Activated T-helper 1 cell treated with anti-CD3 and anti-CD28 coated beads, Interleukin-12 subunit alpha, Interleukin-12 subunit beta, Interleukin-2, Interleukin-4 antibody, amounts not matched to agents 30 ng/mL and 10 ng/mL and 1 ng/mL, durations not matched to agents 14 hours and 24 hours and 36 hours (primary cell): Measurements from ENCODE around the gene NKD1. TPM values are rescaled to one million over a fixed set of nuclear protein-coding genes. Genes with fewer than 3 reads are reported as not detected.

Experiments
- DNase-seq: peaks from one replicate; pipeline ENCODE4 v3.0.0; 2021; ENCODE audit warnings: low spot score
- H3K27ac Mint-ChIP-seq: one replicate; pipeline ENCODE4 v1.8.0; 2021; ENCODE audit warnings: mild to moderate bottlenecking, mixed read lengths
- H3K27me3 Mint-ChIP-seq: one replicate; pipeline ENCODE4 v1.8.0; 2022; ENCODE audit warnings: mild to moderate bottlenecking, moderate library complexity, mixed read lengths; ENCODE audit not compliant: insufficient read depth
- H3K36me3 Mint-ChIP-seq: one replicate; pipeline ENCODE4 v1.8.0; 2021; ENCODE audit warnings: low read depth, mixed read lengths
- H3K4me1 Mint-ChIP-seq: one replicate; pipeline ENCODE4 v1.8.0; 2021; ENCODE audit warnings: low read depth, mixed read lengths
- H3K4me3 Mint-ChIP-seq: one replicate; pipeline ENCODE4 v1.8.0; 2021; ENCODE audit warnings: mild to moderate bottlenecking, moderate library complexity, mixed read lengths
- H3K9me3 Mint-ChIP-seq: one replicate; pipeline ENCODE4 v1.8.0; 2021; ENCODE audit warnings: mixed read lengths
- intact Hi-C: fragments of 100-400 bp; cut with micrococcal nuclease; formaldehyde crosslinking; loops from one replicate; pipeline ENCODE4 v1.15.1; 2024
- total RNA-seq: library from RNA; stranded (reverse); gene quantifications from 2 replicates; pipeline ENCODE4 v1.2.3, GENCODE V29; 2022

NKD1 gene
- total RNA-seq, 1 donor from 2014 or later = 1.1 TPM

DNA sequence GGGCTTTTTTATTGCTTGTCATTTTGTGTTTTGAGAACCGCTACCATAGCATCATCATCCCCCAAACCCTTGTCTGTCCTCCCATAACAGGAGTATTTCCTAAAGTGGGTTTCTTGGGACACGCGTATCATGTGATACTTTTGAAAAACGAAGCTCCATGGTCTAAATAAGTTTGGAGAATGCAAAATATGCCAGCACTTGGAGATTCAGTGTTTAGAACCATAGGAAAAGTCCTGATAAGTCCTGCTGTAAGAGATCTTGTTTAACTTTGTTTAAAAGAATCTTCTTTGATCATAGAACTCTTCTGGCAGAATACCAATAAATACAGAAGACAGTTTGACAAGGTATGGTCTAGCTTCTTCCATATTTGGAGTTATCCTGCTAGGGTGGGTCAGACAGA lies 59.3 kb downstream of the NKD1 start:
- Mint-ChIP-seq H3K27me3 (no peaks in the 10 kb centered on the region), H3K27ac (no peak overlapping the region), H3K4me1 (peaks cover 16% of the 10 kb centered on the region), H3K36me3 (no peaks in the 10 kb centered on the region), H3K4me3 (no peak overlapping the region), H3K9me3 (no peaks in the 10 kb centered on the region)
- intact Hi-C loops = no loop called here
- DNase-seq = no peak

DNA sequence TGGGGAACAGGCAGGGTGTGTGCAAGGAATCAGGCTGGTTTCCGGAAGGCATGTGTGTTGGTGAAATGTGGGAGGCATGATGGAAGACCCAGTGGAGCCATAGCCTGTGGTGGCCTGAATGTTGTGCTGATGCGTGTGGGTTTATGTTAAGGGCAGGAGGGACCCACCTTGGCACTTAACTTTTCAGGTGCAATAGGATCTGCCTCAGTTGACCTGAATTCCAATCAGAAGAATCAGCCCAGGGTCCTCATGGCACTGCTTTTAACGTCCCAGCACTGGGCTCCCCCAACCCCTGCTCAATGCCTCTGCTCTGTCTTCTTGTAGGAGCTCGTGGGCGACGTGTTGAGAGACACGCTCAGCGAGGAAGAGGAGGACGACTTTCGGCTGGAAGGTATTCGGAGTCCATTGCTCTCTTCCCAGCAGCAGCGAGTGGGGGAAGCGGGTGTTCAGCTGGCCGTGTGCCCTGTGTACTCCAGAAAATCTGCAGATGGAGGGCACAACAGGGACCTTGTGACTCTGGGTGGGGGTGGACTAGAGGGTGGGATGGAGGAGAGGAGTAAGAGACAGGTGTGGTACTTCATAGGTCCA lies 59.9 kb downstream of the NKD1 start:
- Mint-ChIP-seq H3K27me3 (no peaks in the 10 kb centered on the region), H3K4me3 (no peak overlapping the region), H3K27ac (no peak overlapping the region), H3K36me3 (no peaks in the 10 kb centered on the region), H3K9me3 (no peaks in the 10 kb centered on the region), H3K4me1 (peaks cover 9% of the 10 kb centered on the region)
- intact Hi-C loops = no loop called here
- DNase-seq = no peak

DNA sequence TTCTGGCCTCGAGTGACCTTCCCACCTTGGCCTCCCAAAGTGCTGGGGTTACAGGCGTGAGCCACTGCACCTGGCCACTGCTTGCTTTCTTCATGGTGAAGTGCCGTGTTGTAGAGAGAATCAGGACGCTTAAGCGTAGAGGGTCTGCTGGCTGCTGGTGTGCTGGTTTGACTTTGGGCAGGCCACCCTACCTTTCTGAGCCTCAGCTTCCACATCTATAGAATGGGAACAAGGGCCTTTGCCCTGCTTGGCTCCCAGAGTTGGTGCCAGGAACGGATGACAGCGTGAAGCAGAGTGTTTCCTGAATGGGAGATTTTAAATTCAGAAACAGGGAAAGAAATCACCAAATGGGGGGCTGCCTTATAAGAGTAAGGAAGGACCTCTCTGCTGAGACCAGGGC lies 60.9 kb downstream of the NKD1 start:
- no peak for DNase-seq
- intact Hi-C loops = no loop called here
- H3K27me3 Mint-ChIP-seq = no peaks in the 10 kb centered on the region
- no peaks in the 10 kb centered on the region for H3K9me3 Mint-ChIP-seq
- H3K36me3 Mint-ChIP-seq = no peaks in the 10 kb centered on the region
- H3K27ac Mint-ChIP-seq = no peak overlapping the region
- peaks cover 7% of the 10 kb centered on the region for H3K4me1 Mint-ChIP-seq
- no peak overlapping the region for H3K4me3 Mint-ChIP-seq

DNA sequence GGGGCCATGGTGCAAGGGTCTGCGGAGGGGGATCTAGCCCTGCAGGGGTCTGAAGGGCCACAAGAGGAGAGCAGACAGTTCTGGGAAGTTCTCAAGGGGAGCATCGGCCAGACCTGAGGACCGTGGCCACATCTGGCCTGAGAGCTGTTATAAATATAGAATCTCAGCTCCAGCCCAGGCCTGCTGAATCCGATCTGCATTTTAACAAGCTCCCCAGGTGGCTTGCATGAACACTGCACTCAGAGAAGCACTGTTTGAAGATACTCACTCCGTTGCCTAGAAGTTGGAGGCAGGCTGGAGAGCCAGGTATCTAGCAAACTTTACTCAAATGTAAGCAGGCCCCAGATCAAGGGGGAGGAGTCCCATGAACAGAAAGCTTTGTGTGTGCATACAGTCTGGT lies 61.3 kb downstream of the NKD1 start:
- Mint-ChIP-seq H3K27me3 (no peaks in the 10 kb centered on the region), H3K36me3 (no peaks in the 10 kb centered on the region), H3K9me3 (no peaks in the 10 kb centered on the region), H3K4me3 (no peak overlapping the region), H3K4me1 (peaks cover 9% of the 10 kb centered on the region), H3K27ac (no peak overlapping the region)
- intact Hi-C loops = no loop called here
- DNase-seq = no peak

DNA sequence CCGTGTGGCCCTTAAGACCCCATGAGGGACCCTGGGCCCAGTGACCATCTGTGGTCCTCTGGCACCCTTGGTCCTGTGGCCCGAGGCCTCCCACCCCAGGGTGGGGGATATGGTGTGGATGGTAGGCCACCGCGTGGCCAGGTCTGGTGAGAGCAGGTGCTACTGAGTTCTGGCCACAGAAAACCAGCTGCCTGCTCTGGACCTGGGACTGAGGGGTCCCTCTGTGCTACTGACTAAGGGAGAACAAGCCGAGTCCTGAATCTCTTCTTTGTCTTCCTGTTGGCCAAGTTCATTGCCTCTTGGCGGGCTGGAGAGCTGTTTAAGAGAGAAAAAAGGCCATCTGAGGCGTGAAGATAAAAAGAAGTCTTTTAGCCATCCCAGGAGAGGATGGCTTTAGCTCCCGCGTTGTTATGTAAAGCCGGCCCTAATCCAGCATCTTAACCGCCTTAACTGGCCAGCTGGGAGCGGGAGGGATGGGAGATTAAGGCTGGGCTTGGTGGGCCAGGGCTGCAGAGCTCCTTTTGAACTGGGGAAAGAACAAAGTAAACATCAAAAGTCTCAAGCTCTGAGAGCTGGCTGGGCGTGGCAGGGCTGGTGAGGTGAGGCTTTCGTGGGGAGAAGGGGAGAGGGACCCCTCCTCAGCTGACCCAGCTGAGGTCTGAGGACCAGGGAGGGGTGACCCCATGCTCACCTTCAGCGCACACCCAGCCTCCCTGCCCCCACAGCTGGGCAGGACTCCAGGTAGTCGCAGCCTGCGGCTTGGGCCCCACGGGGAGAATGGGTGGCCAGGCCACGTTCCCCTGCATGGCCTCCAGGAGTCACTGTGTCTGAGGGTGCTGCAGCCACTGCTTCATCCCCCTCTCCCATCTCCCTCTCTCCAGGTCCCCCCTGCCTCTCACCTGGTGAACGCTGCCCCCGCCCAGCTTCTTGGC lies 62.4 kb downstream of the NKD1 start:
- Mint-ChIP-seq H3K27me3 (no peaks in the 10 kb centered on the region), H3K36me3 (no peaks in the 10 kb centered on the region), H3K27ac (no peak overlapping the region), H3K9me3 (no peaks in the 10 kb centered on the region), H3K4me3 (no peak overlapping the region), H3K4me1 (peaks cover 9% of the 10 kb centered on the region)
- no peak for DNase-seq
- intact Hi-C loops = no loop called here

DNA sequence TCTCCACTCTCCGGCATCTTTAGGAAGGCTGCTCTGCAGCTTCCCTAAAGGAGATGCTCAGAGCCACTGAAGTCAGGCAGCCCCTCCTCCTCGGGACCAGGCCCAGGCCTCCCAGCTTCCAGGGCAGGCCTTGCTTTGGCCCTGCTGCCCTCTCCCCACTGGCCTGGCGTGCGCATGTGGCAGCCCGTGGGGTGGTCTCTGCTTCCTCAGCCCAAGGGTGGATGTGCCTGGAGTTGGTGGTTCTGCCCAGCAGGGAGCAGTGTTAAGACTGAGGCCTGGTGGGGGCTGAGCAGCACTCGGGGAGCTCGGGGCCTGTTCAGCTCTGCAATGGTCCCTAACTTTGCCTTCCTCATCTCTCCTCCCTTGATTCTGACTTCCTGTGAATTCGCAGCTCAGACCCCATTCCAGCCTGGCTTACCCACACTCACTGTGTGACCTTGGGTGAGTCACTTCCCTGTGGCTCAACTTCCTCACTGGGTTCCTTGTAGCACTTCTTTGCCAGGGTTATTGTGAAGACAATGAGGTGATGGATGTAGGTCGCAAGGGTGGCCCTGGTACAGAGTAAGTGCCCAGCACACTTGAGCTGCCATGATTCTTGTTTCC lies 63.2 kb downstream of the NKD1 start:
- Mint-ChIP-seq H3K36me3 (no peaks in the 10 kb centered on the region), H3K27me3 (no peaks in the 10 kb centered on the region), H3K9me3 (no peaks in the 10 kb centered on the region), H3K4me3 (no peak overlapping the region), H3K27ac (no peak overlapping the region), H3K4me1 (peaks cover 9% of the 10 kb centered on the region)
- DNase-seq = no peak
- intact Hi-C loops = no loop called here

DNA sequence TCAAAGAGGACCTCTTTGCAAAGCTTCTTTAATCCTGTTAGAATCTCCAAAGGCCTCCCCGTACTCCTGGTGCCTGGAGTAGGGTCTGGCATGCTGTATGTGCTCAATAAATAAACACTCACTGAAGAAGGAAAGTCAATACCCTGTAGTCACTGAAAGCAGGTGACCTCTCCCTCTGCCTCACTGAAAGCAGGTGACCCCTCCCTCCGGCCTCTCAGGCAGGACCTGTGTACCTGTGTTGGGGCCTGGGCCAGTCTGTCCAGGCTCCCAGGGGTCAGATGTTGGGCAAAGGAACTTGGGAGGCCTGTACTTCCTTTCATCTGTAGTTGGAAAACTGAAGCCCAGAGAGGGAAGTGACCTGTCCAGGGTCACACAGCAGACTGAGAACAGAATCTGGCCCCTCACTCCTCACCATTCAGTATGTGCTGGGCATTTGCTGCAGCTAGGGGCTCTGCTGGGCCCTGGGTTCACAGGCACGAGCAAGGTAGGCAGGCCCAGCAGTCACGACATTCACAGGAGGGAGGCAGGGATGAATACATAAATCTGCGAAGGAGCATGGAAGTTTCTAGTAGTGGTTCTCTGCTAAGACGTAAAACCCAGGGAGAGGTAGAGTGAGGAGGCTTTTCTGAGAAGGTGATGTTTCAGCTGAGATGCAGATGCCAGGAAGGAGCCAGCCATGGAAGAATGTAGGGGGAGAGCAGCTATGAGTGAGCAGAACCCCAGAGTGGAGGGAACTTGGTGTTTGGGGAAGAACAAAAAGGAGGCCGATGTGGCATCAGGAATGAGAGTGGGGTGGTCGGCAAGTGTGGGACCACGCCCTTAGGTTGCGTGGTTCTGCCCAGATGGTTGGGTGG lies 64.0 kb downstream of the NKD1 start:
- Mint-ChIP-seq H3K4me3 (no peak overlapping the region), H3K36me3 (no peaks in the 10 kb centered on the region), H3K27me3 (no peaks in the 10 kb centered on the region), H3K27ac (no peak overlapping the region), H3K9me3 (no peaks in the 10 kb centered on the region), H3K4me1 (peaks cover 12% of the 10 kb centered on the region)
- DNase-seq = no peak
- intact Hi-C loops = no loop called here

- H3K36me3 Mint-ChIP-seq = no peaks in the 10 kb centered on the region
- no peak overlapping the region for H3K27ac Mint-ChIP-seq
- H3K27me3 Mint-ChIP-seq = no peaks in the 10 kb centered on the region
- intact Hi-C loops = no loop called here
- no peaks in the 10 kb centered on the region for H3K9me3 Mint-ChIP-seq
- H3K4me1 Mint-ChIP-seq = peaks cover 18% of the 10 kb centered on the region
- no peak overlapping the region for H3K4me3 Mint-ChIP-seq
- DNase-seq = no peak
Measured at GRCh38 chr16:50612849-50613198, 64.6 kb downstream of the NKD1 start.

GRCh38 chr16:50613281-50613963 lies 65.2 kb downstream of the NKD1 start:
- no peak for DNase-seq
- H3K4me3 Mint-ChIP-seq = no peak overlapping the region
- H3K36me3 Mint-ChIP-seq = no peaks in the 10 kb centered on the region
- H3K4me1 Mint-ChIP-seq = peaks cover 18% of the 10 kb centered on the region
- H3K27ac Mint-ChIP-seq = no peak overlapping the region
- H3K27me3 Mint-ChIP-seq = no peaks in the 10 kb centered on the region
- H3K9me3 Mint-ChIP-seq = no peaks in the 10 kb centered on the region
- intact Hi-C loops = no loop called here

- H3K27me3 Mint-ChIP-seq = no peaks in the 10 kb centered on the region
- no peak overlapping the region for H3K27ac Mint-ChIP-seq
- DNase-seq = no peak
- H3K4me3 Mint-ChIP-seq = no peak overlapping the region
- intact Hi-C loops = no loop called here
- H3K36me3 Mint-ChIP-seq = no peaks in the 10 kb centered on the region
- H3K9me3 Mint-ChIP-seq = no peaks in the 10 kb centered on the region
- H3K4me1 Mint-ChIP-seq = peaks cover 18% of the 10 kb centered on the region
Measured at GRCh38 chr16:50613964-50614474, 65.8 kb downstream of the NKD1 start.

- DNase-seq = no peak
- H3K4me3 Mint-ChIP-seq = no peak overlapping the region
- peaks cover 18% of the 10 kb centered on the region for H3K4me1 Mint-ChIP-seq
- H3K27ac Mint-ChIP-seq = no peak overlapping the region
- no peaks in the 10 kb centered on the region for H3K9me3 Mint-ChIP-seq
- no peaks in the 10 kb centered on the region for H3K27me3 Mint-ChIP-seq
- intact Hi-C loops = no loop called here
- H3K36me3 Mint-ChIP-seq = no peaks in the 10 kb centered on the region
Measured at GRCh38 chr16:50614955-50615724, 66.9 kb downstream of the NKD1 start.

DNA sequence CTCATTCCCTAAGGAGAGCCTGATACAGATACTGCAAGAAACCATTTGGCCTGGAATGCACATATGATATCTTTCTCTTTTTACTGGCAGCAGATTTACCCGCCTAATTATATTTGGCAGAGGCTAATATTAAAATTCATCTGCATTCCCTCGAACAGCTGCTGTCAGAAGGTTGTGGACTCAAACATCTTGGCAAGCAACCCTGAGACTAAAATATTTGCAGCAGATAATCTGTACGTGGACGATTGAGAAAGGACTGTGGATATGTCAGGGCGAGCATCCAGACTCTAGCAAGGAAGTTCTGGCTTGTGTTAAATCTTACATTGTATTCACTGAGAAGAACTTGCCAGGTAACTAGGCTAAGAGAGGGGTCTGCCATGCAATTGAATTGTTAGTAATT lies 67.7 kb downstream of the NKD1 start:
- intact Hi-C loops = no loop called here
- Mint-ChIP-seq H3K4me3 (no peak overlapping the region), H3K36me3 (no peaks in the 10 kb centered on the region), H3K27me3 (no peaks in the 10 kb centered on the region), H3K27ac (no peak overlapping the region), H3K4me1 (peaks cover 18% of the 10 kb centered on the region), H3K9me3 (no peaks in the 10 kb centered on the region)
- no peak for DNase-seq
